IMR-90 (cell line): ENCODE measurements around the gene PF4V1. TPM values are rescaled to one million over a fixed set of nuclear protein-coding genes. Genes with fewer than 3 reads are reported as not detected.
A peak's percentile ranks its signal among the peaks of the same experiment; 100 is the strongest.

Experiments used
- ATAC-seq: fragments of 200-7000 bp; cut with Tn5 transposase; 2 replicates; pipeline ENCODE4 v1.9.1; 2020; ENCODE audit warnings: low read depth, mild to moderate bottlenecking, moderate library complexity
- BruUV-seq: library from RNA; stranded (reverse); fragments of 400-500 nt; replicated peaks from 2 replicates; lab custom pipeline; 2021; lab: Mats Ljungman, UMichigan
- CTCF ChIA-PET: fragments of 300-600 bp; formaldehyde crosslinking; extraction: SDS; loops from one replicate; lab custom pipeline; 2021; ENCODE audit warnings: antibody characterized with exemption; lab: Yijun Ruan, JAX
- POLR2A ChIA-PET: fragments of 300-600 bp; sonication (Branson Sonifier 250); formaldehyde crosslinking; loops from one replicate; lab custom pipeline; 2022; ENCODE audit warnings: antibody characterized with exemption; ENCODE audit not compliant: unreplicated experiment; lab: Charles Lee
- DNase-seq: peaks from one replicate; pipeline ENCODE4 v3.0.0; 2013
- H2AFZ ChIP-seq: replicated peaks from 2 replicates; pipeline ENCODE3; 2013; ENCODE audit warnings: low read length, mild to moderate bottlenecking; ENCODE audit not compliant: poor library complexity
- H2AK5ac ChIP-seq: 2 replicates; pipeline ENCODE4 v1.6.1; 2013; ENCODE audit warnings: low read depth, low read length, inconsistent platforms
- H2AK9ac ChIP-seq: replicated peaks from 2 replicates; pipeline ENCODE3; 2013; ENCODE audit warnings: mild to moderate bottlenecking, low read depth, low read length, moderate library complexity; ENCODE audit not compliant: poor library complexity
- H2BK120ac ChIP-seq: 2 replicates; pipeline ENCODE4 v1.6.1; 2013; ENCODE audit warnings: low read depth, low read length, inconsistent platforms
- H2BK15ac ChIP-seq: 3 replicates; pipeline ENCODE4 v1.6.1; 2013; ENCODE audit warnings: low read depth, low read length, inconsistent platforms
- H2BK20ac ChIP-seq: 2 replicates; pipeline ENCODE4 v1.6.1; 2013; ENCODE audit warnings: low read depth, mild to moderate bottlenecking, inconsistent platforms, low read length, moderate library complexity
- H2BK5ac ChIP-seq: 2 replicates; pipeline ENCODE4 v1.6.1; 2013; ENCODE audit warnings: mild to moderate bottlenecking, low read depth, low read length, inconsistent platforms; ENCODE audit not compliant: poor library complexity, severe bottlenecking
- H3K14ac ChIP-seq: replicated peaks from 2 replicates; pipeline ENCODE4 v1.6.1; 2013; ENCODE audit warnings: low read depth, low read length, inconsistent platforms
- H3K18ac ChIP-seq: 2 replicates; pipeline ENCODE4 v1.6.1; 2013; ENCODE audit warnings: low read depth, low read length, control low read depth
- H3K23ac ChIP-seq: 2 replicates; pipeline ENCODE4 v1.6.1; 2013; ENCODE audit warnings: low read depth, low read length, inconsistent platforms
- H3K27ac ChIP-seq: 2 replicates; pipeline ENCODE4 v1.5.1; 2013; ENCODE audit warnings: mild to moderate bottlenecking, control low read depth, low read length; ENCODE audit not compliant: insufficient read depth
- H3K27me3 ChIP-seq: 2 replicates; pipeline ENCODE4 v1.6.1; 2013; ENCODE audit warnings: low read length; ENCODE audit not compliant: control insufficient read depth, insufficient read depth
- H3K36me3 ChIP-seq: 2 replicates; pipeline ENCODE4 v1.6.1; 2013; ENCODE audit warnings: low read length, mixed read lengths; ENCODE audit not compliant: control insufficient read depth, insufficient read depth
- H3K4ac ChIP-seq: 2 replicates; pipeline ENCODE4 v1.6.1; 2013; ENCODE audit warnings: low read depth, low read length, inconsistent platforms
- H3K4me1 ChIP-seq: 2 replicates; pipeline ENCODE4 v1.6.1; 2013; ENCODE audit warnings: low read length, mixed read lengths; ENCODE audit not compliant: control insufficient read depth, insufficient read depth
- H3K4me2 ChIP-seq: 2 replicates; pipeline ENCODE4 v1.6.1; 2013; ENCODE audit warnings: low read depth, mild to moderate bottlenecking, control low read depth, low read length, moderate library complexity
- H3K4me3 ChIP-seq: 2 replicates; pipeline ENCODE4 v1.5.1; 2013; ENCODE audit warnings: low read depth, mild to moderate bottlenecking, control low read depth, low read length, moderate library complexity; ENCODE audit not compliant: insufficient read depth
- H3K56ac ChIP-seq: 2 replicates; pipeline ENCODE4 v1.6.1; 2013; ENCODE audit warnings: low read length, inconsistent platforms; ENCODE audit not compliant: insufficient read depth; ENCODE audit errors: extremely low read depth
- H3K79me1 ChIP-seq, 2 experiments: 2 replicates each; pipeline ENCODE4 v1.6.1; 2013; ENCODE audit warnings: low read length in 2 of 2, inconsistent platforms in 1 of 2, low read depth in 1 of 2
- H3K9ac ChIP-seq: 2 replicates; pipeline ENCODE4 v1.6.1; 2013; ENCODE audit warnings: low read depth, low read length, control low read depth
- H3K9me1 ChIP-seq: 2 replicates; pipeline ENCODE4 v1.6.1; 2013; ENCODE audit warnings: low read length, inconsistent platforms; ENCODE audit not compliant: insufficient read depth
- H3K9me3 ChIP-seq: 2 replicates; pipeline ENCODE4 v1.6.1; 2013; ENCODE audit warnings: low read length; ENCODE audit not compliant: control insufficient read depth, insufficient read depth
- H4K20me1 ChIP-seq: 2 replicates; pipeline ENCODE4 v1.6.1; 2013; ENCODE audit warnings: low read length, inconsistent platforms; ENCODE audit not compliant: insufficient read depth
- H4K5ac ChIP-seq: 2 replicates; pipeline ENCODE4 v1.6.1; 2013; ENCODE audit warnings: mild to moderate bottlenecking, low read depth, low read length, control low read depth
- H4K8ac ChIP-seq, 2 experiments: 2 replicates each; pipeline ENCODE4 v1.6.1; 2013; ENCODE audit warnings: low read depth in 2 of 2, low read length in 2 of 2, control low read depth in 1 of 2, inconsistent platforms in 1 of 2
- H4K91ac ChIP-seq: 2 replicates; pipeline ENCODE4 v1.6.1; 2013; ENCODE audit warnings: low read depth, low read length, inconsistent platforms; ENCODE audit not compliant: insufficient read depth
- FOS ChIP-seq: fragments of 150-350 bp; IDR thresholded peaks from 2 replicates; pipeline ENCODE4 v1.6.1; 2016; ENCODE audit warnings: low read depth, low read length
- USF2 ChIP-seq: fragments of 150-350 bp; IDR thresholded peaks from 2 replicates; pipeline ENCODE4 v1.6.1; 2017; ENCODE audit warnings: mild to moderate bottlenecking, antibody characterized with exemption, low read length, low read depth
- WGBS, 2 experiments: methylation state at CpG; one replicate each; pipeline versions ENCODE4 v1.1.5 to v1.1.7; 2013; ENCODE audit warnings: missing lambda C conversion rate in 2 of 2; ENCODE audit not compliant: insufficient read length in 1 of 2; ENCODE audit errors: extremely low coverage in 2 of 2; 5-methylcytosine and 5-hydroxymethylcytosine counted together
- dilution Hi-C: fragments of 300-500 bp; cut with HindIII; formaldehyde crosslinking; loops from one replicate; pipeline ENCODE4 v1.14.3; 2018; ENCODE audit warnings: low sequenced_read_pairs; ENCODE audit not compliant: unreplicated experiment
- in situ Hi-C: fragments of 300-500 bp; cut with MboI; formaldehyde crosslinking; loops from 3 replicates; pipeline ENCODE4 v1.14.3; 2019; ENCODE audit warnings: low sequenced_read_pairs, inconsistent platforms, mixed read lengths
- intact Hi-C: fragments of 100-400 bp; cut with micrococcal nuclease; formaldehyde crosslinking; loops from 2 replicates; pipeline ENCODE4 v1.10.0; 2022
- polyA plus RNA-seq, 3 experiments: library from polyadenylated mRNA; depleted of rRNA; stranded (reverse); fragments of >200 nt; gene quantifications; 2 replicates each; pipeline ENCODE4 v1.2.3, GENCODE V29; 2012; ENCODE audit warnings: low replicate concordance in 1 of 3
- total RNA-seq: library from RNA; depleted of rRNA; stranded (reverse); fragments of >200 nt; gene quantifications from 2 replicates; pipeline ENCODE4 v1.2.3, GENCODE V29; 2012

PF4V1 gene
- total and polyA plus RNA-seq, 2 of the 4 experiments (the other 2 are of a cell fraction), result not detected

DNA sequence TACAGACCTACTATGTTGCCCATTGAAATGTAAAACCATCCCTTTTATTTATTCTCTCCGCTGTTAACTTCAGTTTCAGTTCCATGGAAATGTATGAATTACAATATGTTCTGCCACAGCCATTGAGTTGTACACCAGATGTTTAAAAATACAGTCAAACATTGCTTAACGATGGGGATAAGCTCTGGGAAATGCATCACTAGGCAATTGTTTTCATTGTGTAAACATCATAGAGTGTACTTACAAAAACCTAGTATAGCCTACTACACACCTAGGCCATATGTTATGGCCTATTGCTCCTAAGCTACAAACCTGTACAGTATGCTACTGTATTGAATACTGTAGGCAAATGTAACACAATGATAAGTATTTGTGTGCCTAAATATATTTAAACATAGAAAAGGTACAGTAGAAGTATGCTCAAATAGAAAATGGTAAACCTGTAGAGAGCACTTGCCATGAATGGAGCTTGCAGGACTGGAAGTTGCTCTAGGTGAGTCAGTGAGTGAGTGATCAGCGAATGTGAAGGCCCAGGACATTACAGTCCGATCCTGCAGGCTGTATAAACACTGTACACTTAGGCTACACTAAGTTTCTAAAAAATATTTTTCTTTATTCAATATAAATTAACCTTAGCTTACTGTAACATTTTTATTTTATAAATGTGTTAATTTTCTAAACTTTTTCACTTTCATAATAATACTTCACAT, 2.7 kb upstream of the PF4V1 start:
- dilution Hi-C loops, result no loop called here
- Histone ChIP-seq H3K18ac (no peak overlapping the region), H2BK120ac (no peak overlapping the region), H3K79me1 (no peaks in the 10 kb centered on the region), H3K27me3 (peaks cover 33% of the 10 kb centered on the region), H3K56ac (no peak overlapping the region), H2BK20ac (no peak overlapping the region), H2AK5ac (no peak overlapping the region), H3K4me2 (no peak overlapping the region), H3K9me3 (no peaks in the 10 kb centered on the region), H3K4ac (no peak overlapping the region), H3K27ac (no peak overlapping the region), H3K4me3 (no peak overlapping the region), H2AK9ac (no peak overlapping the region), H4K5ac (no peak overlapping the region), H3K9ac (no peak overlapping the region), H3K36me3 (no peaks in the 10 kb centered on the region), H2BK15ac (no peak overlapping the region), H4K91ac (no peak overlapping the region), H4K8ac (no peak overlapping the region), H2BK5ac (no peak overlapping the region), H3K23ac (no peak overlapping the region), H4K20me1 (no peaks in the 10 kb centered on the region), H3K9me1 (no peaks in the 10 kb centered on the region), H3K14ac (no peak overlapping the region), H3K4me1 (no peaks in the 10 kb centered on the region), H2AFZ (no peak overlapping the region)
- DNase-seq, result peak; percentile 17
- no CpG with 5 or more reads among the region's 4 CpGs for WGBS, 2 experiments
- CTCF ChIA-PET, result no interaction called here
- intact Hi-C loops, result no loop called here
- in situ Hi-C loops, result no loop called here
- no TSS peak for BruUV-seq
- TF ChIP-seq FOS (no peak), USF2 (no peak)
- ATAC-seq, result no peak
- POLR2A ChIA-PET, result no interaction called here
